Measurements from ENCODE around the gene JUND.

The JUND gene

DNA sequence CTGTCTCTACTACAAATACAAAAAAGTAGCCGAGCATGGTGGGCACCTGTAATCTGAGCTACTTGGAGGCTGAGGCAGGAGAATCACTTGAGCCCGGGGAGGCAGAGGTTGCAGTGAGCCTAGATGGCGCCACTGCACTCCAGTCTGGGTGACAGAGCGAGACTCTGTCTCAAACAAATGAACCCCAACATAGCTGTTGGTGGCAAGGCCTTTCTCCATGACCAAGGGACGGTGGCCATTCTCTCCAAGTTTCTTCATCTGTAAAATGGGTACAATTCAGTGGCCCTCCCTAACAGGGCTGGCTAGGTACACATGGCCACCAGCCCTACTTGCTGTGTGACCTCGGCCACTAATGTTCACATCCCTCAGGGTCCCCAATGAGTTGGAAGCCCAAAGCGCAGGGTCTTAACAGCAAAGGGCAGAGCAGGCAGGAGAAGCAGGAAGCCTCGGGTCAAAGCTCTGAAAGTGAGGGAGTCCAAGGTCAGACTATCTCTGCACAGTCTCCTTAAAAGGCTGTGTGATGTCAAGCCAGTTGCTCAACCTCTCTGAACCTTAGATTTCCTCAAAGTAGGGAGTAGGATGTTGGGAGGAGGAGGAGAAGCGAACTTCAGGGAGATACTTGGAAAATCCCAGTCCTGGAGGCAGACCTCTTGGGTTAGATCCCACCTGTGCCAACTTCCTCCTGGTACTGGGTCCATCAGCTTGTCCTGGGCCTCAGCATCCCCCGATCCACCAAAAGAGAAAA, 2.7 kb downstream of the JUND start:
- DNase-seq (ENCODE audit: low read depth, low spot score), result no peak
- peak overlapping the region; percentile 79 for H3K4me3 ChIP-seq (ENCODE audit: low read length)

DNA sequence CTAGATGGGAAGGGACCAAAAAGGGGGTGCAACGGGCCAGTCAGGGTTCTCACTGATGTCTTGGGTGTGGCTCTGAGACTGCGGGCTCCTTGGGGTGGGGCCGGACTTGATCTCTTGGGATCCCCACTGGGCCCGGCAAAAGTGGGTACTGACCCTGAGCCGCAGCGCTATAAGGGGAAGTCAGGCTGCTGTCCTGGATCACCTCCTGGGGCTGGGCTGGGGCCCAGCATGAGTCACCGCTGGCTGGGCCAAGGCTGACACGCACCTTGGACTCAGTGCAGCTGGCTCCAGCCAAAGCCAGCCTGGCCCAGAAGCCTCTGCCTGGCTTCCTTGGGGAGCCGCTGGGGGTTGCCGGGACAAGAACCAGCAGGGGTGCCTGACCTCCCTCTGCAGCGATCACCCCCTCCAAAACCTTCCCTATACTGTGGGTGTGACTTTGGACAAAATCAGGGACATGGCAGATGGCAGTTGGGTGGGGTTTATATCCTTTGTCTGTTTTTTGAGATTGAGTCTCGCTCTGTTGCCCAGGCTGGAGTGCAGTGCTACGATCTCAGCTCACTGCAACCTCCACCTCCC, 6.6 kb downstream of the JUND start:
- no peak for DNase-seq (ENCODE audit: low read depth, low spot score)
- H3K4me3 ChIP-seq (ENCODE audit: low read length), result no peak overlapping the region

DNA sequence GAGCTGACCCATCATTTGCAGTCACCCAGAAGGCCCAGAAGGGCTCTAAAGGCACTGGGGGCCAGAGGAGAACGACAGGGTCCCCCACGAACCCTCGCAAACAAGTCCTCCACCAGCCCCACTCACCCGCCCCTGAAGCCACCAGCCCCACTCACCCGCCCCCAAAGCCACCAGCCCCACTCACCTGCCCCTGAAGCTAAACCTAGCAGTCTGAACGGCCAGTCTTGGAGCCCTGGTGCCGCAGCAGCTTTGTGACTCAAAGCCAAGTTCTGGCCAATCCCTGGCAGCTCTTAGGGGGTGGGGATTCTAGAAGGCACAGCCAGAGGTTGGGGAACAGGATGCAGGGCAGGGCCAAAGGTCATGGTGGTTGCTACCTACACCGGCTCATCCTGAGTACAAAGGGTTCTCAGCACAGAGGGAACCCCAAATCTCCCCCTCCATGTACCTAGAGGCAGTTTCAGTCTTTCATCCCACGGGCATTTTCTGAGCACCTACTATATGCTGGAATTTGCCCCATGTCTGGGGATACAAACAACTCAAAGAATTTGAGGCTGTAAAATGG, 7.1 kb downstream of the JUND start, which contains the start of gene IQCN:
TSS of gene IQCN (minus strand) at position 234 of the 562 bp plus-strand sequence. CDS start 4,974 bp downstream, outside the sequence.
- no peak for DNase-seq (ENCODE audit: low read depth, low spot score)
- no peak within 1 kb of the TSS for H3K4me3 ChIP-seq (ENCODE audit: low read length)

DNA sequence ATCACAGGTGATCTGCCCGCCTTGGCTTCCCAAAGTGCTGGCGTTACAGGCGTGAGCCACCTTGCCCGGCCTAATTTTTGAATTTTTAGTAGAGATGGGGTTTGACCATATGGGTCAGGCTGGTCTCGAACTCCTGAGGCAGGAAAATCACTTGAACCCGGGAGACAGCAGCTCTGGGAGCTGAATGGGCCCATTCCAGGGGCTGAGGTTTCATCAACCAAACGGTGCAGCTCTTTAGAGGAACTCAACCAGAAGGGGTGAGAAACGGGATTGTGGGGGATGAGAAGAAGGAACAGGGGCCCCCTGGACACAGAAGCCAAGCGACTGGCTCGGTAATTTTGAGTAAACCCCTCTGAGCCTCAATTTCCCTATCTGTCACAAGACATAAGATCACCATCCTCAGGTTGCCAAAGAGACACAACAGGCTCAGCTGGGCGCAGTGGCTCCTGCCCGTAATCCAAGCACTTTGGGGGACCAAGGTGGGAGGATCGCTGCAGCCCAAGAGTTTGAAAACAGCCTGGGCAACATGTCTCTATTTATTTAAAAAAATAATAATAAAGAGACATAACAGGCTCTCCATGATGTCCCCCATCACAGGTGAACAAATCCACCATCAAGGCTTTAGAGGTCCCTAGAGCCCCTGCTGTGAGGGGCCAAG, 7.7 kb downstream of the JUND start:
- DNase-seq (ENCODE audit: low read depth, low spot score), result no peak
- H3K4me3 ChIP-seq (ENCODE audit: low read length), result no peak overlapping the region

DNA sequence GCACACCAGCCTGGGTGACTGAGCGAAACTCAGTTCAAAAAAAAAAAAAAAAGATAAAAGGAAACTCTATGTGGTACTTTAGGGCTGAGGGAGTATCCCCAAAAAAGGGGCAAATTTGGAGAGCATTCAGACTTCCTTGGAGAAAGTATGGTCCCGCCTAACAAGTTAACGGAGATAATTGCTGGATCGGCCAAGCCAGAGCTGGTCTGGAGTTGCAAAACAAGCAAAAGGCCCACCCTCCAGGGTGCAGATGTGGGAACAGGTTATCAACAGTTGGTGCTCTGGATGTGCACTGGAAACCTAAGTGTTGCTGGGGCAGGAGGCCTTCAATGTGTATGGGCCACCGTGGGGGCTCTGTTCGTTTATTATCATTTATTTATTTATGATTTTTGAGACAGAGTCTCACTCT, 10.0 kb downstream of the JUND start:
- no peak for DNase-seq (ENCODE audit: low read depth, low spot score)
- no peak overlapping the region for H3K4me3 ChIP-seq (ENCODE audit: low read length)

DNA sequence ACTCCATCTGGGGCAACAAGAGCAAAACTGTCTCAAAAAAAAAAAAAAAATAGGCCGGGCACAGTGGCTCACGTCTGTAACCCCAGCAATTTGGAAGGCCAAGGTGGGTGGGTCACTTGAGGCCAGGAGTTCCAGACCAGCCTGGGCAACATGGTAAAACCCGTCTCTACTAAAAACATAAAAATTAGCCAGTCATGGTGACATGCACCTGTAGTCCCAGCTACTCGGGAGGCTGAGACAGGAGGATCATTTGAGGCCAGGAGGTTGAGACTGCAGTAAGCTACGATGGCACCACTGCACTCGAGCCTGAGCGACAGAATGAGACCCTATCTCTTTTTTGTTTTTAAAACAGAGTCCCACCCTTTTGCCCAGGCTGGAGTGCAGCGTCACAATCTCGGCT, 11.1 kb downstream of the JUND start:
- DNase-seq (ENCODE audit: low read depth, low spot score), result no peak
- no peak overlapping the region for H3K4me3 ChIP-seq (ENCODE audit: low read length)

DNA sequence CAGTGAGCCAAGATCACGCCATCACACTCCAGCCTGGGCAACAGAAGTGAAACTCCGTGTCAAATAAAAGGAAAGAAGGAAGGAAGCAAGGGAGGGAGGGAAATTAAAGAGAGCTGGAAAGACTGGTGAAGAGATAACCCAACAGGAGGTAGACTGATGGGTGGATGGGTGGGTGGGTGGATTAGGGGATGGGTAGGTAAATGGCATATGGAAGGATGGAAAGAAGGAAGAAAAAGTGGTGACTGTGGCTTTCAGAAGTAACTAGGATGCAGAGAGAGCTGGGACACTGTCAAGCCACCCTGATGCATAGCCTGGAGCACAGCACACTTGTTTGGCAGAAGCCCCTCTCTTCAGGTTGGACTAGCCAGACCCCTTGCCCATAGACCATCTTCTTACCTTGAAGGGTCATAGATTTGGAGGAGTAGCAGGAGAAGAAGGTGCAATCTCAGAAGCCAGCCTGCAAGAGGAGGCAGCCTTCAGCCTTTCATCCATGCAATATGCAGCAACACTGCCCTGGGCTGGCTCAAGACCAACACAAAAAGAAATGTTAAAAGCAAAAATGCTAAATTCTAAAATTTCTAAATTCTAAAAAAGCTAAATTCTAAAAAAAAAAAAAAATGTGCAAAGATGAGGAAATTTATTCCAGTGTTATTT, 12.2 kb downstream of the JUND start:
- no peak for DNase-seq (ENCODE audit: low read depth, low spot score)
- no peak overlapping the region for H3K4me3 ChIP-seq (ENCODE audit: low read length)

DNA sequence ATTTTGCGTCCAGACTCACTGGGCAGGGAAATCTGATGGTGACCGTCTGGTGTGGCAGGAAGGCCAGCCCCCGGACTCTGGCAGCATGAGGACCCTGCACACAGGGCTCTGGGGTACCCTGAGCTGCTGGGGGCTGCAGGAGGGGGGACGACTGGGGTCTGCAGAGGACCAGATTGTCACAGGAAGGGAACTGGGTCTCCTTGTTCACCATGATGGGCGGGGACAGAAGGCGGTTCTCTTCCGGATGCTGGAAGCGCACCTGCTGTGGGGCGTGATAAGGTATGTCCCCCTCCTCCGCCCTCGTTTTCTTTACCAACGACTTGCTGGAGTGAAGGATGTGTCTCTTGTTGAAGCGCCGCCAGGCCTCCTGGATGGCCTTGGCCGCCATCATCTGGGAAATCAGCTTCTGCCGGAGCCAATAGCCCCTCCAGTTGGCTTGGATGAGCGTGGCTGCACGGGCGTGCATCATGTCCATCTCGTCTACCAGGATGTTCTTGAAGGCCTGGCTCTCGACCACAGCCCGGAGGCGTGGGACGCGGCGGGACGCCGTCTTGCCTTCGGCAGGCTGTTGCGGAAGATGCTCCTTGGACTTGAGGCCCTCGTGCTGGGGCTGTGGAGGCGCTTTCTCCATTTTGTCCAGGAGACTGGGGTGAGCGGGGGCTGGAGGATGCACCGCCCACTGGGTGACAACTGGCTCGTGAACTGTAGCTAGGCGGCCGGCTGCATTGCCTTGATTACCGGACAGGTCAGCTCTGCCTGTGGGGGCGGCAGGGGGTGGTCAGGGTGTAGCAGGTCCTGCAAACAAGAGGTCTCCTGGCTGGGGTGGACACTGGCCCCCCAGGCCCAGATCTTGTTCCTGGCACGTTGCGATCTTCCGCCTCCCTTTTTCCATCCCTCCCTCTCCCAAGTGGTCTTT, 14.4 kb downstream of the JUND start:
- H3K4me3 ChIP-seq (ENCODE audit: low read length), result no peak overlapping the region
- no peak for DNase-seq (ENCODE audit: low read depth, low spot score)

DNA sequence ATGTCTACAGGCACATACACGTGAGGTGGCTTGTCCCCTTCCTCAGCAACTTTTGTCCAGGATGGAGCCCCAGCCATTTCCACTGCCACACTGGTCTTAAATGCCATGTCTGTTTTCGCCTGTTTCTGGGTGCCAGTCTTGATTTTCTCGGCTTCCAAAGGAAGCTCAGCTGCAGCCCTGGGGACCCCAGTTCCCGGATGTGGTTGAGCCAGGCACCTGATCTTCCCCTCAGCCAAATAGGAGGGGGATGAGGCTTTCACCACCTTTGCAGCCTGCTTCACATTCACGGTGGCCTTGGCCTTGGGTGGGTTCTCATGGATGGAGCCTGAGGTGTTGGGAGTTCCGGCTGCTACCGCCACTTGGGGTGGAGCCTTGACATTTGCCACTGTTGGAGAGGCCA, 15.8 kb downstream of the JUND start:
- DNase-seq (ENCODE audit: low read depth, low spot score), result peak; percentile 84
- H3K4me3 ChIP-seq (ENCODE audit: low read length), result peak overlapping the region; percentile 20

DNA sequence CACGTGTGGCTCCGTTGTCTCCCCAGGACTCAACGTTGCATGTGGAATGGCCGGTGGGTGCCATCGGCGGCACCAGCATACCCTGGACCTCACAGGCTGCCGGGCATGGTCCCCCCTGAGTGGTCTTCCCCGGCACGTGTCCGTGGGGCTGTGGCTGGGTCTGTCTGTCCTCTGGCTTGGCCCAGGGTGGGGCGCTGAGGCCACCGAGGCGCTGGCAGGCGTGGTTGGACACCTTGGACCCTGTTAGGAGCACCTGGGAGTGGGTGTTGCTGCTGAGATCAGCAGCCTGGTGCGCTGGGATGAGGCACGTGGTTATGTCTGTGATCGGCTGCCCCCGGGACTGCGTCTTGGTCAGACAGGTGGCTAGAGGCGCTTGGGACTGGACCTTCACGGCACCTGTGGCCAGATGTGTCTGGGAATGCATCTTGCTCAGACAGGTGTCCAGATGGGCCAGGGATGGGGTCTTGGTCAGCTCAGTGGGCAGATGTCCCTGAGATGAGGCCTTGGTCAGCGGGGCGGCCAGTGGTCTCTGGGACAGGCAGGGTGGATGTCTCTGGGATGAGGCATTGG, 16.4 kb downstream of the JUND start:
- DNase-seq (ENCODE audit: low read depth, low spot score), result no peak
- H3K4me3 ChIP-seq (ENCODE audit: low read length), result peak overlapping the region; percentile 20

DNA sequence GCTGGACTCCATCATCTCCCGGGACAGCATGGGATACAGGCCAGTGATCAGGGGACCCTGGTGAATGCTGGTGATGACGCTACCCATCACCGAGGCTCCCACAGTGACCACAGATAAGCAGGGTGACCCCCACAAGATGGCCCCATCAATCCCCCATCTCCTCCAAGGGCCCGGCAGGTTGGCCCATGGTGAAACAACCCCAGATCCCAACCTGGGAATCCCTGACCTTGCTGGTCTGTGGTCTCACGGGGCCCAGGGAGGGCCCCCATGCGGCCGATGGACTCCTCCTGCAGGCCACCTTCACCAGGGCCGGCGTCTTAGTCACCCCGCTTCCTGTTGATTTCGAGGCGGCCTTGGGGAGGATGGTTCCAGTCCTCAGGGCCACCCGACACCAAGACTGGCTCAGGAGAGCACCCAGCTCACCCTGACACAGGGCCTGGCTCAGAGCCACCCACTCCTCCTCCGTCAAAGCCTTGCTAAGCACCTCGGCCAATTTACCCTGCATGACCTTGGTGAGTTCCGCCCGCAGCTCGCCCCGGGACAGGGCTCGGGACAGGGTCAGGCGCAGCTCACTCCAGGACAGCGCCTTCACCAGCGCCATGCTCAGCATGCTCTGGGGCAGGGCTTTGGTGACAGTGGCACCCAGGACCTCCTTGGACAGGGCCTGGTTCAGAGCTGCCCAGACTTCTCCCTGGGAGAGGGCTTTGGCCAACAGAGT, 17.1 kb downstream of the JUND start:
- no peak for DNase-seq (ENCODE audit: low read depth, low spot score)
- no peak overlapping the region for H3K4me3 ChIP-seq (ENCODE audit: low read length)

DNA sequence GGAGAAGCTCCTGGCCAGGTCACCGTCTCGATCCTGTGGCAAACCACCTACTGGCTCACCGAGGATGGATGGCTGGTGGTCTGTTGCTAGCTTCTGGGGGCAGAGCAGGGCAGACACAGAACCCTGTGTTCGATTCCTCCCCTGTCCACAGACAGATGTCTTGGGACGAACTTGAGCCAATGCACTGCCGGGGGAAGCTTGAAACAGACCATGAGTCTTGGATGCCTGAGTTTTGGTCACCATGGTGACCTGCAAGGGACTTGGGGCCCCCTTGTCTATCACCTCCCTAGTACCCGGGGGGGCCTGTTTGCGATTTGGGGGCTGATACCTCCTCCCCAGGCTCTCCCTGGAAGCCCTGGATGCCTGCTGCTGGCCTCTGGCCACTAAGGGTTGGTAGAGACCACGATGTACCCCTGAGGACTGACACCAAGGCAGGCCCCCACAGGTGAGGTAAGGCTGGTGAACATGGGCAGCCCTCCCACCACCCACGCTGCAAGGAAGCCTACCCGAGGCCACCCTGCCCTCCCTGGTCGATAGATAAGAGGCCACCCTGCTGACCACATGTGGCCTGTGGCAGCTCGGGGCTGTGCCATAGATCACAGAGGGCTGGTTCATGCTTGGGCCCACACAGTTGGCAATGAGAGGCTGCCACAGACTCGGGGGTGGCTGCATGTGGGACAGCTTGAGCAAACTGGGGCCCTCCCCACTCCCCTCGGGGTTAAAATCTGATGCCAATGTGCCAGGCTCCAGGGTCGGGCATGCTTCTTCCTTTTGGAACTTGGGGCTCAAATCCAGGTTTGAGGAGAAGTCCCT, 17.9 kb downstream of the JUND start:
- H3K4me3 ChIP-seq (ENCODE audit: low read length), result no peak overlapping the region
- no peak for DNase-seq (ENCODE audit: low read depth, low spot score)

DNA sequence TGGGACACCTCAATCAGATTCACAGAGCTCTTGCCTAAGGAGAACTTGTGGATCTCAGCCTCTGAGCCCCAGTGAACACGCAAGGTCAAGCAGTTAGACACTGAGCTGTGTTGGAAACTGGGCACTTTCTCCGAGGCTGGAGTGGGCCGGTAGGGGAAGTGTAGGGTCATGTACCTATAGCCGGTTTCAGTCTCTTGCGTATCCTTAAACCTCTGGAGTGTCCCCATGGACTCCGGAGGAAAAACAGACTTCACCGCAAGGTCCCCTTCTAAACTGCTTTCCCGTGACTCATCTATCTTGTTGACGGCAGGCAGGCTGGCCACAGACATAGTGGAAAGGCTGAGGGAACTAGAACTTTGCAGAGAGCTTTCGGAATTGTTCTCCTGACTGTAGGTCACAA, 18.5 kb downstream of the JUND start:
- H3K4me3 ChIP-seq (ENCODE audit: low read length), result no peak overlapping the region
- DNase-seq (ENCODE audit: low read depth, low spot score), result no peak

DNA sequence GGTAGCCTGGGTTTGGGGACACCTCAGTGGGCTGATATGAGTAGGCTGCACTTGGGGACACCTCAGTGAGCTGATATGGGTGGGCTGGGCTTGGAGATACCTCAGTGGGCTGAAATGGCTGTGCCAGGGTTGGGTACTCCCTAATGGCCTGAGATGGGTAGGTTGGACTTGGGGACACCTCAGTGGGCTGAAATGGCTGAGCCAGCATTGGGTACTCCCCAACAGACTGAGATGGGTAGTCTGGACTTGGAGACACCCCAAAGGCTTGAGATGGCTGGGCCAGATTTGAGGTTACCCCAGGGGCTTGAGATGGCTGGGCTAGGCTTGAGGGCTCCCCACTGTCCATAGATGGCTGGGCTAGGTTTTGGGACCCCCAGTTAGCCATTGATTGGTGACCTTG, 19.3 kb downstream of the JUND start:
- no peak for DNase-seq (ENCODE audit: low read depth, low spot score)
- H3K4me3 ChIP-seq (ENCODE audit: low read length), result no peak overlapping the region

DNA sequence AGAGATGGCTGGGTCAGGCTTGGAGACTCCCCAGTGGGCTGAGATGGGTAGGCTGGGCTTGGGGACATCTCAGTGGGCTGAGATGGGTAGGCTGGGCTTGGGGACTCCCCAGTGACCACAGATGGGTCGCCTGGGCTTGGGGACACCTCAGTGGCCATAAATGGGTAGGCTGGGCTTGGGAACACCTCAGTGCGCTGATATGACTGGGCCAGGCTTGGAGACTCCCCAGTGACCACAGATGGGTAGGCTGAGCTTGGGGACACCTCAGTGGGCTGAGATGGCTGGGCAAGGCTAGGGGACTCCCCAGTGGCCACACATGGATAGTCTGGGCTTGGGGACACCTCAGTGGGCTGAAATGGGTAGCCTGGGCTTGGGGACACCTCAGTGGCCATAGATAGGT, 19.9 kb downstream of the JUND start:
- no peak overlapping the region for H3K4me3 ChIP-seq (ENCODE audit: low read length)
- DNase-seq (ENCODE audit: low read depth, low spot score), result no peak

DNA sequence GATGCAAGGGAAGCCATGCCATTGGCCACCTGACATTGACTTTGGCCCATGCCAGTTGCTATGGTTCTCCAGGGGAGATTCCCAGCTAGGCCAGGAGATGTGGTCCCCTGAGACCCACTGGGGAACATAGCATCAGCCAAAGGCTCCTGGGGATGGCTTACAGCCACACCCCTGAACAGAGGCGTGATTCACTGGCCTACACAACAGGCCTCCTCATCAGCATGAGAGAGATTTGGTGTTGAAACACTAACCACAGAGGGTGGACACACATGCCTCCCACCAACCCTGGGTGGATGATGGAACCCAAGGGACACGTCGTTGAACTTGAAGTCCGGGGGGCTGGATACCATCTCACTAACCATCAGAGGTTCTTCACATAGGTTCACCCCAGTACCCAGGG, 21.5 kb downstream of the JUND start:
- no peak for DNase-seq (ENCODE audit: low read depth, low spot score)
- H3K4me3 ChIP-seq (ENCODE audit: low read length), result no peak overlapping the region
